Neural cell (in vitro differentiated cells): Measurements from ENCODE around the gene RNF181. TPM values are rescaled to one million over a fixed set of nuclear protein-coding genes. Genes with fewer than 3 reads are reported as not detected.

Source experiments
- H2AFZ ChIP-seq: fragments of 200-600, 300-800 bp; sonication (generic), shearing (Covaris generic); 2 replicates; pipeline ENCODE4 v1.6.0; 2014; ENCODE audit warnings: low read depth, mild to moderate bottlenecking, antibody characterized with exemption, low read length, moderate library complexity
- H3F3A ChIP-seq: fragments of 200-600 bp; shearing (Covaris generic); 2 replicates; pipeline ENCODE4 v1.6.1; 2016; ENCODE audit warnings: mild to moderate bottlenecking, moderate library complexity, mixed read lengths, antibody characterized with exemption, low read length; ENCODE audit not compliant: insufficient read depth, poor library complexity, severe bottlenecking
- H3K27ac ChIP-seq: fragments of 200-600, 300-800 bp; sonication (generic), shearing (Covaris generic); 2 replicates; pipeline ENCODE4 v1.5.1; 2014; ENCODE audit warnings: mild to moderate bottlenecking, low read length, moderate library complexity
- H3K27me3 ChIP-seq: fragments of 300-800, 200-600 bp; sonication (generic), shearing (Covaris generic); 2 replicates; pipeline ENCODE4 v1.6.0; 2014; ENCODE audit warnings: mild to moderate bottlenecking, low read depth, low read length, moderate library complexity; ENCODE audit not compliant: insufficient read depth
- H3K36me3 ChIP-seq: fragments of 300-800, 200-600 bp; sonication (generic), shearing (Covaris generic); 2 replicates; pipeline ENCODE4 v1.5.1; 2014; ENCODE audit warnings: mild to moderate bottlenecking, antibody characterized with exemption, low read length, moderate library complexity; ENCODE audit not compliant: insufficient read depth
- H3K4me2 ChIP-seq: fragments of 300-800, 200-600 bp; sonication (generic), shearing (Covaris generic); 2 replicates; pipeline ENCODE4 v1.6.0; 2014; ENCODE audit warnings: mild to moderate bottlenecking, low read length
- H3K4me3 ChIP-seq: fragments of 300-800, 200-600 bp; sonication (generic), shearing (Covaris generic); 2 replicates; pipeline ENCODE4 v1.5.1; 2014; ENCODE audit warnings: mild to moderate bottlenecking, low read length, moderate library complexity
- H3K79me2 ChIP-seq: fragments of 200-600 bp; shearing (Covaris generic); replicated peaks from 2 replicates; pipeline ENCODE4 v1.6.0; 2014; ENCODE audit warnings: mild to moderate bottlenecking, low read length, moderate library complexity; ENCODE audit not compliant: insufficient read depth
- H3K9ac ChIP-seq: fragments of 300-800, 200-600 bp; sonication (generic), shearing (Covaris generic); 2 replicates; pipeline ENCODE4 v1.6.1; 2016; ENCODE audit warnings: mild to moderate bottlenecking, low read length, mixed read lengths
- H3K9me2 ChIP-seq: fragments of 200-600 bp; shearing (Covaris generic); 2 replicates; pipeline ENCODE4 v1.6.1; 2016; ENCODE audit warnings: mild to moderate bottlenecking, low read length, mixed read lengths; ENCODE audit not compliant: insufficient read depth
- H3K9me3 ChIP-seq: fragments of 200-600, 300-800 bp; sonication (generic), shearing (Covaris generic); 2 replicates; pipeline ENCODE4 v1.6.1; 2016; ENCODE audit warnings: mild to moderate bottlenecking, mixed run types, low read length, moderate library complexity, mixed read lengths
- H4K20me1 ChIP-seq: fragments of 200-600 bp; shearing (Covaris generic); 2 replicates; pipeline ENCODE4 v1.6.1; 2016; ENCODE audit warnings: mild to moderate bottlenecking, mixed run types; ENCODE audit not compliant: insufficient read depth
- EP300 ChIP-seq: fragments of 450-650 bp; conservative IDR thresholded peaks from 2 replicates; pipeline ENCODE4 v1.6.1; 2014; ENCODE audit warnings: antibody characterized with exemption, mild to moderate bottlenecking, moderate library complexity; ENCODE audit not compliant: poor library complexity, severe bottlenecking
- EZH2 ChIP-seq: fragments of 200-600, 300-800 bp; shearing (Covaris generic), sonication (generic); IDR thresholded peaks from 2 replicates; pipeline ENCODE4 v1.6.1; 2014; ENCODE audit warnings: antibody characterized with exemption, low read length, borderline replicate concordance, mild to moderate bottlenecking; ENCODE audit not compliant: insufficient read depth, poor library complexity, severe bottlenecking
- MXI1 ChIP-seq: fragments of 450-650 bp; conservative IDR thresholded peaks from 2 replicates; pipeline ENCODE4 v1.6.1; 2014; ENCODE audit warnings: antibody characterized with exemption, mild to moderate bottlenecking; ENCODE audit not compliant: poor library complexity, severe bottlenecking
- POLR2AphosphoS5 ChIP-seq: IDR thresholded peaks from 2 replicates; pipeline ENCODE4 v1.6.1; 2012
- RAD21 ChIP-seq: fragments of 450-650 bp; conservative IDR thresholded peaks from 2 replicates; pipeline ENCODE4 v1.6.1; 2014; ENCODE audit warnings: antibody characterized with exemption, mild to moderate bottlenecking, moderate library complexity
- SMC3 ChIP-seq: fragments of 450-650 bp; conservative IDR thresholded peaks from 2 replicates; pipeline ENCODE4 v1.6.1; 2014; ENCODE audit warnings: antibody characterized with exemption, mild to moderate bottlenecking, moderate library complexity; ENCODE audit not compliant: poor library complexity
- TAF1 ChIP-seq: IDR thresholded peaks from 2 replicates; pipeline ENCODE4 v1.6.1; 2012; ENCODE audit warnings: low read depth
- polyA plus RNA-seq: library from polyadenylated mRNA; depleted of rRNA; stranded (reverse); fragments of >200 nt; gene quantifications from 2 replicates; pipeline ENCODE4 v1.2.3, GENCODE V29; 2014
- TF ChIP-seq, protein P1 (sequence below): IDR thresholded peaks from 2 replicates; pipeline ENCODE4 v1.6.1; 2012; ENCODE audit warnings: borderline replicate concordance
- TF ChIP-seq, protein P2 (sequence below): fragments of 450-650 bp; IDR thresholded peaks from 2 replicates; pipeline ENCODE4 v1.5.1; 2014; ENCODE audit warnings: antibody characterized with exemption, mild to moderate bottlenecking, moderate library complexity; ENCODE audit not compliant: poor library complexity, severe bottlenecking

Gene RNF181
- polyA plus RNA-seq, 1 donor from 2014 or later = 330 TPM

DNA sequence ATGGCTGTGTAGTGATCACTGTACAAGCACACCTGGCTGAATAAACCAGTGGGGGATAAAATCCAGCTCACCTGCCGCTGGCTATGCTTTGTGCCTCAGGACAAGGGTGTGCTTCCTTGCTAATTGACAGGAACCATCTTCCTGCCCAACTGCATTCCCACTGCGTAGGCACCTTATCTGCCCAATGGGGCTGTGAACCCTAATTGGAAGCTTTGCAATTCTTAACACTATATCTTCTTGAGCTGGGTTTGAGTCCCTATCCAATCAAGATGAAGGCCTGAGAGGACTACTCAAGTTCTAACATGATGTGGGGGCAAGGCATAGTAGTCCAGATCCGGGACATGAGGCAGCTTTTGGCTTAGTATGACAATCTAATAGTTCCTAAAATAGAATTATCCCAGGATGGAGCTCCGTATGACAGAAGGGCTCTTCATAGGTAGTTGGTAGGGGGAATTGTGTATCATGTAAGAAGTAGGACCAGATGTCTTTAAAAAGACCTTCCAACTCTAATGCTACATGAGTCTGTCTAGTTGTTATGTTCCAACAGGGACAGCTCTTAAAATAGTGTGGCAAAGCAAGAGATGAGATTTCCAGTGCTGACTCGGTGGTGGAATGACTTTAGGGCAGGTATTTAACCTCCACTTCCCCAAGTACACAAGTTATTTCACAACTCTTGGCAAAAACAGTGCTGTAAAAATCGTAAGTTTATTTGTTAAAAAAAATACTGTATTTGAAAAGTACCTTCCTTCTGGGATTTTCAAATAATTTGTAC, 9.2 kb downstream of the RNF181 start:
- H3K4me3 ChIP-seq = no peak overlapping the region
- no peak overlapping the region for H3K4me2 ChIP-seq
- H3K9ac ChIP-seq = no peak overlapping the region
- H3K9me2 ChIP-seq = no peaks in the 10 kb centered on the region
- TF ChIP-seq TAF1 (no peak), SMC3 (no peak), MXI1 (no peak), EP300 (no peak), POLR2AphosphoS5 (no peak), EZH2 (no peak), RAD21 (no peak)
- TF ChIP-seq, protein P1, sequence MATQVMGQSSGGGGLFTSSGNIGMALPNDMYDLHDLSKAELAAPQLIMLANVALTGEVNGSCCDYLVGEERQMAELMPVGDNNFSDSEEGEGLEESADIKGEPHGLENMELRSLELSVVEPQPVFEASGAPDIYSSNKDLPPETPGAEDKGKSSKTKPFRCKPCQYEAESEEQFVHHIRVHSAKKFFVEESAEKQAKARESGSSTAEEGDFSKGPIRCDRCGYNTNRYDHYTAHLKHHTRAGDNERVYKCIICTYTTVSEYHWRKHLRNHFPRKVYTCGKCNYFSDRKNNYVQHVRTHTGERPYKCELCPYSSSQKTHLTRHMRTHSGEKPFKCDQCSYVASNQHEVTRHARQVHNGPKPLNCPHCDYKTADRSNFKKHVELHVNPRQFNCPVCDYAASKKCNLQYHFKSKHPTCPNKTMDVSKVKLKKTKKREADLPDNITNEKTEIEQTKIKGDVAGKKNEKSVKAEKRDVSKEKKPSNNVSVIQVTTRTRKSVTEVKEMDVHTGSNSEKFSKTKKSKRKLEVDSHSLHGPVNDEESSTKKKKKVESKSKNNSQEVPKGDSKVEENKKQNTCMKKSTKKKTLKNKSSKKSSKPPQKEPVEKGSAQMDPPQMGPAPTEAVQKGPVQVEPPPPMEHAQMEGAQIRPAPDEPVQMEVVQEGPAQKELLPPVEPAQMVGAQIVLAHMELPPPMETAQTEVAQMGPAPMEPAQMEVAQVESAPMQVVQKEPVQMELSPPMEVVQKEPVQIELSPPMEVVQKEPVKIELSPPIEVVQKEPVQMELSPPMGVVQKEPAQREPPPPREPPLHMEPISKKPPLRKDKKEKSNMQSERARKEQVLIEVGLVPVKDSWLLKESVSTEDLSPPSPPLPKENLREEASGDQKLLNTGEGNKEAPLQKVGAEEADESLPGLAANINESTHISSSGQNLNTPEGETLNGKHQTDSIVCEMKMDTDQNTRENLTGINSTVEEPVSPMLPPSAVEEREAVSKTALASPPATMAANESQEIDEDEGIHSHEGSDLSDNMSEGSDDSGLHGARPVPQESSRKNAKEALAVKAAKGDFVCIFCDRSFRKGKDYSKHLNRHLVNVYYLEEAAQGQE = no peak
- TF ChIP-seq, protein P2, sequence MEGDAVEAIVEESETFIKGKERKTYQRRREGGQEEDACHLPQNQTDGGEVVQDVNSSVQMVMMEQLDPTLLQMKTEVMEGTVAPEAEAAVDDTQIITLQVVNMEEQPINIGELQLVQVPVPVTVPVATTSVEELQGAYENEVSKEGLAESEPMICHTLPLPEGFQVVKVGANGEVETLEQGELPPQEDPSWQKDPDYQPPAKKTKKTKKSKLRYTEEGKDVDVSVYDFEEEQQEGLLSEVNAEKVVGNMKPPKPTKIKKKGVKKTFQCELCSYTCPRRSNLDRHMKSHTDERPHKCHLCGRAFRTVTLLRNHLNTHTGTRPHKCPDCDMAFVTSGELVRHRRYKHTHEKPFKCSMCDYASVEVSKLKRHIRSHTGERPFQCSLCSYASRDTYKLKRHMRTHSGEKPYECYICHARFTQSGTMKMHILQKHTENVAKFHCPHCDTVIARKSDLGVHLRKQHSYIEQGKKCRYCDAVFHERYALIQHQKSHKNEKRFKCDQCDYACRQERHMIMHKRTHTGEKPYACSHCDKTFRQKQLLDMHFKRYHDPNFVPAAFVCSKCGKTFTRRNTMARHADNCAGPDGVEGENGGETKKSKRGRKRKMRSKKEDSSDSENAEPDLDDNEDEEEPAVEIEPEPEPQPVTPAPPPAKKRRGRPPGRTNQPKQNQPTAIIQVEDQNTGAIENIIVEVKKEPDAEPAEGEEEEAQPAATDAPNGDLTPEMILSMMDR = no peak
- peaks cover 7% of the 10 kb centered on the region for H3K36me3 ChIP-seq
- no peaks in the 10 kb centered on the region for H3F3A ChIP-seq
- H2AFZ ChIP-seq = no peak overlapping the region
- no peaks in the 10 kb centered on the region for H3K79me2 ChIP-seq
- H3K27me3 ChIP-seq = no peaks in the 10 kb centered on the region
- H3K27ac ChIP-seq = no peak overlapping the region
- H3K9me3 ChIP-seq = no peaks in the 10 kb centered on the region
- no peaks in the 10 kb centered on the region for H4K20me1 ChIP-seq

DNA sequence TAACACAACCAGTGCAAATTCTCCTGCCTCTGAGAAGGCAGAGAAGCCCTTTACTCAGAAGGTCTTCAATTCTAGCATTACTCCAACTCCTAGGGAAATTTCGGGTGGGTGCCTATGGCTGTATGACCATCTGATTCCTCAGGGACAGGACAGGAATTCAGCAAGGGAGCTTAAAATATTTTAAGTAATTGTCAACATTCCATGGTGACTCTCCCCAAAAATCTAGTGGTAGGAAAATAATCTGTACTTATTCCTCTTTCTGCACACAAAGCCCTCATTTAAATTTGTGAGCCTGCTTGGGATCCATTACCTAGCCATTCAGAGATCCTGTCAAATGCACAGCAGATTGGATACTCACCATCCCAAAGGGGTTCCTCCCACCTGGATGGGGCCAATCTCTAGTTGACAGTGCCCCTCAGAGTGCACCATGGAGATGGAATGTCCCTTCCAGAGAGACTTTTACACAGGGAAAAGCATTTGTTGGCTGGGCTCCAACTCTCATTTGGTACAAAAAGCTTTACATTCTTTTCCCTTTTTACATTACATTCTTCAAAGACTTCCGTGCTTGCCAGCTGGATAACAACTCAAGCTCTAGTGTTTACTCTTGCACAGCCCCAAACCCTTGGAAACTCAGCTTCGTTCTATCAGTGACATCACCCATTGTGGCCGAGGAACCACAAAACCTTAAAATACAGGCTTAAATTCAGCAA, 10.0 kb downstream of the RNF181 start:
- no peak overlapping the region for H3K4me3 ChIP-seq
- peaks cover 7% of the 10 kb centered on the region for H3K36me3 ChIP-seq
- no peaks in the 10 kb centered on the region for H3K79me2 ChIP-seq
- H3K9me3 ChIP-seq = no peaks in the 10 kb centered on the region
- H3K27ac ChIP-seq = no peak overlapping the region
- no peak overlapping the region for H2AFZ ChIP-seq
- no peak overlapping the region for H3K4me2 ChIP-seq
- no peaks in the 10 kb centered on the region for H3K9me2 ChIP-seq
- H4K20me1 ChIP-seq = no peaks in the 10 kb centered on the region
- no peaks in the 10 kb centered on the region for H3K27me3 ChIP-seq
- H3K9ac ChIP-seq = no peak overlapping the region
- TF ChIP-seq EP300 = no peak
- no peak for TF ChIP-seq POLR2AphosphoS5
- TF ChIP-seq, protein P2 = no peak
- no peak for TF ChIP-seq RAD21
- H3F3A ChIP-seq = no peaks in the 10 kb centered on the region
